Measurements from ENCODE around the gene POLN.

DNA sequence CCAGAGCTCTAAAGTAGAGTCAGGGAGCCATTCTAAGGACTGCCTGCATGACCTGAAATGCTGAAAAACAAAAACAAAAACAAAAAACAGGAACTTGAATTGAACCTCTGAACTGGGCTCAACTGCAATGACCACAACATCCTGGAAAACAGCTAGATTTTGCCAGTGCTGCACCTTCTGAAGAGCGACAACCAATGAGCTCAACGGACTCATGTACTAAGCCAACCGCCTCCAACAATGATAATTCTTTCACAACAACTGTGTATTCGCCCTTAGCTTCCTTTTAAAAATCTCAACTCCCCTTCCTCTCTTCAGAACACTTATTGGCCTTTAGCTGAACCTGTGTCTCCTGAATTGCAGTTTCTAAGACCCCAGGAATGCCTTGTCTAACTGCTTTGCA, 69.8 kb downstream of the POLN start:
- TF ChIP-seq, protein P1, sequence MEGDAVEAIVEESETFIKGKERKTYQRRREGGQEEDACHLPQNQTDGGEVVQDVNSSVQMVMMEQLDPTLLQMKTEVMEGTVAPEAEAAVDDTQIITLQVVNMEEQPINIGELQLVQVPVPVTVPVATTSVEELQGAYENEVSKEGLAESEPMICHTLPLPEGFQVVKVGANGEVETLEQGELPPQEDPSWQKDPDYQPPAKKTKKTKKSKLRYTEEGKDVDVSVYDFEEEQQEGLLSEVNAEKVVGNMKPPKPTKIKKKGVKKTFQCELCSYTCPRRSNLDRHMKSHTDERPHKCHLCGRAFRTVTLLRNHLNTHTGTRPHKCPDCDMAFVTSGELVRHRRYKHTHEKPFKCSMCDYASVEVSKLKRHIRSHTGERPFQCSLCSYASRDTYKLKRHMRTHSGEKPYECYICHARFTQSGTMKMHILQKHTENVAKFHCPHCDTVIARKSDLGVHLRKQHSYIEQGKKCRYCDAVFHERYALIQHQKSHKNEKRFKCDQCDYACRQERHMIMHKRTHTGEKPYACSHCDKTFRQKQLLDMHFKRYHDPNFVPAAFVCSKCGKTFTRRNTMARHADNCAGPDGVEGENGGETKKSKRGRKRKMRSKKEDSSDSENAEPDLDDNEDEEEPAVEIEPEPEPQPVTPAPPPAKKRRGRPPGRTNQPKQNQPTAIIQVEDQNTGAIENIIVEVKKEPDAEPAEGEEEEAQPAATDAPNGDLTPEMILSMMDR (IDR thresholded peaks at IDR 0.05; ENCODE audit: low read depth, low read length) = no peak
- peak; percentile 40 for TF ChIP-seq POLR2A (IDR thresholded peaks at IDR 0.05; ENCODE audit: extremely low read depth, insufficient read length)
- TF ChIP-seq MYC (IDR thresholded peaks at IDR 0.05; ENCODE audit: low read depth, low read length) = no peak
- TF ChIP-seq, protein P2, sequence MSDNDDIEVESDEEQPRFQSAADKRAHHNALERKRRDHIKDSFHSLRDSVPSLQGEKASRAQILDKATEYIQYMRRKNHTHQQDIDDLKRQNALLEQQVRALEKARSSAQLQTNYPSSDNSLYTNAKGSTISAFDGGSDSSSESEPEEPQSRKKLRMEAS (IDR thresholded peaks at IDR 0.05; ENCODE audit: low read depth, low read length) = no peak
